HG03045 (cell line): ENCODE measurements around the gene RNF40.
"Not testable (repeated sequence)": the region's sequence is repeated elsewhere in the genome, so short reads cannot be mapped to it uniquely, and the experiment has no call there.

Experiments used
- ATAC-seq: cut with Tn5 transposase; IDR thresholded peaks from one replicate; pipeline ENCODE4 v1.9.1; 2021; ENCODE audit warnings: mild to moderate bottlenecking, moderate library complexity; ENCODE audit not compliant: unreplicated experiment

RNF40 gene

GRCh38 chr16:30780549-30780948 is 18.4 kb downstream of the RNF40 start:
- ATAC-seq = no peak

GRCh38 chr16:30782486-30783279 is 20.6 kb downstream of the RNF40 start:
- ATAC-seq = no peak

GRCh38 chr16:30783280-30784109 is 21.4 kb downstream of the RNF40 start:
- ATAC-seq = no peak

- ATAC-seq = no peak
These were observed 22.1 kb downstream of the RNF40 start for GRCh38 chr16:30784215-30784614.

GRCh38 chr16:30785126-30786106 is 23.3 kb downstream of the RNF40 start:
- no peak for ATAC-seq

- no peak for ATAC-seq
These were observed 24.2 kb downstream of the RNF40 start for GRCh38 chr16:30786115-30786935.

GRCh38 chr16:30786936-30787612 is 25.0 kb downstream of the RNF40 start, which contains the start of gene ZNF629:
TSS of gene ZNF629 (minus strand) at chr16:30787205. CDS start at chr16:30784482, 2,723 bp downstream.
- no peak for ATAC-seq

- ATAC-seq = no peak
These were observed 25.7 kb downstream of the RNF40 start for GRCh38 chr16:30787613-30788378.

- ATAC-seq = no peak
These were observed 31.5 kb downstream of the RNF40 start for GRCh38 chr16:30793508-30794069.

- no peak for ATAC-seq
These were observed 32.5 kb downstream of the RNF40 start for GRCh38 chr16:30794634-30795033.

GRCh38 chr16:30797670-30798309 is 35.7 kb downstream of the RNF40 start:
- no peak for ATAC-seq

GRCh38 chr16:30802936-30803335 is 40.8 kb downstream of the RNF40 start:
- no peak for ATAC-seq

- no peak for ATAC-seq
These were observed 42.9 kb downstream of the RNF40 start for GRCh38 chr16:30805056-30805369.

GRCh38 chr16:30805370-30806169 is 43.4 kb downstream of the RNF40 start:
- ATAC-seq = peak; percentile 59

- ATAC-seq = no peak
These were observed 46.0 kb downstream of the RNF40 start for GRCh38 chr16:30808146-30808545.

GRCh38 chr16:30808890-30809426 is 46.8 kb downstream of the RNF40 start:
- not testable (repeated sequence) for ATAC-seq

GRCh38 chr16:30809675-30810074 is 47.6 kb downstream of the RNF40 start:
- ATAC-seq = not testable (repeated sequence)
